GM21825 (cell line): ENCODE results near the gene PLAGL1.
"Not testable (repeated sequence)": the region's sequence is repeated elsewhere in the genome, so short reads cannot be mapped to it uniquely, and the experiment has no call there.

Experiments
- ATAC-seq: cut with Tn5 transposase; IDR thresholded peaks from one replicate; pipeline ENCODE4 v1.9.1; 2021; ENCODE audit warnings: mild to moderate bottlenecking, moderate library complexity; ENCODE audit not compliant: unreplicated experiment

PLAGL1 gene

GRCh38 chr6:143941852-143942627, 66.0 kb downstream of the PLAGL1 start:
- ATAC-seq: peak; percentile 64

- ATAC-seq: peak; percentile 98
These were observed 68.0 kb downstream of the PLAGL1 start for GRCh38 chr6:143940011-143940597.

- ATAC-seq: no peak
These were observed 68.7 kb downstream of the PLAGL1 start for GRCh38 chr6:143939364-143939763.

- no peak for ATAC-seq
These were observed 70.4 kb downstream of the PLAGL1 start for GRCh38 chr6:143937668-143937970.

GRCh38 chr6:143936778-143937667, 71.0 kb downstream of the PLAGL1 start:
- ATAC-seq: no peak

GRCh38 chr6:143936347-143936746, 71.7 kb downstream of the PLAGL1 start:
- ATAC-seq: no peak

- ATAC-seq: no peak
These were observed 73.2 kb downstream of the PLAGL1 start for GRCh38 chr6:143934867-143935266.

- no peak for ATAC-seq
These were observed 73.7 kb downstream of the PLAGL1 start for GRCh38 chr6:143934331-143934730.

- no peak for ATAC-seq
These were observed 78.1 kb downstream of the PLAGL1 start for GRCh38 chr6:143929975-143930374.

GRCh38 chr6:143928853-143929252, 79.2 kb downstream of the PLAGL1 start:
- ATAC-seq: no peak

- ATAC-seq: not testable (repeated sequence)
These were observed 91.0 kb downstream of the PLAGL1 start for GRCh38 chr6:143917026-143917425.

GRCh38 chr6:143912671-143913070, 95.4 kb downstream of the PLAGL1 start:
- no peak for ATAC-seq

- ATAC-seq: no peak
These were observed 97.0 kb downstream of the PLAGL1 start for GRCh38 chr6:143911028-143911427.

- no peak for ATAC-seq
These were observed 105.2 kb downstream of the PLAGL1 start for GRCh38 chr6:143902827-143903226.

GRCh38 chr6:143901885-143902750, 105.9 kb downstream of the PLAGL1 start:
- ATAC-seq: peak; percentile 97

- no peak for ATAC-seq
These were observed 107.7 kb downstream of the PLAGL1 start for GRCh38 chr6:143900358-143900757.

- no peak for ATAC-seq
These were observed 111.8 kb downstream of the PLAGL1 start for GRCh38 chr6:143896126-143896860.

GRCh38 chr6:143894655-143895054, 113.4 kb downstream of the PLAGL1 start:
- no peak for ATAC-seq
